Omental fat pad (tissue), 4 donors: ENCODE data around the gene PSMD8. TPM values are rescaled to one million over a fixed set of nuclear protein-coding genes. Genes with fewer than 3 reads are reported as not detected.
"Not testable (repeated sequence)": the region's sequence is repeated elsewhere in the genome, so short reads cannot be mapped to it uniquely, and the experiment has no call there.

Experiments
- ATAC-seq: fragments of 150-250 bp; one replicate; pipeline ENCODE4 v1.9.1; 2016; ENCODE audit warnings: mild to moderate bottlenecking, moderate library complexity; ENCODE audit not compliant: low FRiP score
- DNase-seq: peaks from one replicate; pipeline ENCODE4 v3.0.0-alpha.2; 2019; ENCODE audit warnings: low spot score
- CTCF ChIP-seq, 3 donors: fragments of 450-650 bp; IDR thresholded peaks; one replicate each; pipeline ENCODE4 v1.5.1; 2016 to 2017; ENCODE audit warnings: antibody characterized with exemption in 3 of 3, mild to moderate bottlenecking in 3 of 3, moderate library complexity in 2 of 3
- total RNA-seq, 4 donors: library from RNA; depleted of rRNA; stranded (reverse); fragments of >200 nt; gene quantifications; one replicate each; pipeline ENCODE4 v1.1.0, GENCODE V29; 2016

Gene PSMD8
- total RNA-seq, 4 donors from 2014 or later: 177 to 505 (median 425) TPM

DNA sequence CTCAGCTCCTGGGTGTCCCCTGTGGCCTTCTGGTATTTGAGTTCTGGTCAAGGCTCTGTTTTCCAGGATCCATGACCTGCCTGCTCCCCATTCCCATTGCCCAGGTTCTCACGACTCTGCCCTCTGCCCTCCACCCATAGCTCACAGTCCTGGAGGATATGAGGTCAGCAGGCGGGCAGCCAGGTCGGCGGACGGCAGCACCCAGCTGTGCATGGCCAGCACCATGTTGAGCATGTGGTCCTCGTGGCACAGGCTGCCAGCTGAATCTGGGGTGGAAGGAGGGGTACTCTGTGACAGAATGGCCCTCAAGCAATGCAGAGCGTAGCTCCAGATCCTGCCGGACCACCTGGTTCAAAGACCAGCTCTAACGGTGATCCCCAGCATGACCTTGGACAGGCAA is 46.6 kb downstream of the PSMD8 start:
- TF ChIP-seq CTCF (IDR thresholded peaks at IDR 0.05): no peak
- DNase-seq: no peak
- ATAC-seq: no peak

DNA sequence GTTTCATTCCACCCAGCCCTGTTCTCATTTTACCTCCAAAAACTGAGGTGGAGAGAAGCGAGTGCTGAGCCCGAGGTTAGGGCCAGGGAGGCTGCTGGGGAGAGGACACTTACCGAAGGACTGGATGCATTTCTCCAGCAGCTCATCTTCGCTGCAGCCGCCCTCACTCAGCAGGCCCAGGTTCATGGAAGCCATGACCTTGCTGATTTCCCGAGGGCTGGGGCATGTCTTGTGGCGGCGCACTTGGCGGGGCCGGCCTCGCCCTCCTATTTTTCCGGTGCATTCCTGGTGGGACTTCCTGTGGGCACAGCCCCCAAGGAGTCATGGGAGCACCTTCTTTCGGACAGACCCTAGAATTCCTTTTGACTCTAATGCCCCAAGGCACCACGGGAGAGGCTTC is 47.5 kb downstream of the PSMD8 start:
- ATAC-seq (no peak), DNase-seq (no peak)
- no peak for TF ChIP-seq CTCF (IDR thresholded peaks at IDR 0.05)

GRCh38 chr19:38422438-38422837 is 48.1 kb downstream of the PSMD8 start:
- ATAC-seq: no peak
- DNase-seq: no peak
- TF ChIP-seq CTCF (IDR thresholded peaks at IDR 0.05): no peak

- TF ChIP-seq CTCF (IDR thresholded peaks at IDR 0.05): no peak
- ATAC-seq: no peak
- DNase-seq: no peak
Measured at GRCh38 chr19:38424272-38424671, 49.9 kb downstream of the PSMD8 start.

- ATAC-seq: no peak
- no peak for TF ChIP-seq CTCF (IDR thresholded peaks at IDR 0.05)
- no peak for DNase-seq
Measured at GRCh38 chr19:38425222-38425809, 50.9 kb downstream of the PSMD8 start.

- no peak for TF ChIP-seq CTCF (IDR thresholded peaks at IDR 0.05)
- no peak for DNase-seq
- no peak for ATAC-seq
Measured at GRCh38 chr19:38425810-38426466, 51.6 kb downstream of the PSMD8 start, which contains the start of gene RASGRP4. TSS of gene RASGRP4 (minus strand) at chr19:38426219. CDS start at chr19:38426091, 128 bp downstream.

DNA sequence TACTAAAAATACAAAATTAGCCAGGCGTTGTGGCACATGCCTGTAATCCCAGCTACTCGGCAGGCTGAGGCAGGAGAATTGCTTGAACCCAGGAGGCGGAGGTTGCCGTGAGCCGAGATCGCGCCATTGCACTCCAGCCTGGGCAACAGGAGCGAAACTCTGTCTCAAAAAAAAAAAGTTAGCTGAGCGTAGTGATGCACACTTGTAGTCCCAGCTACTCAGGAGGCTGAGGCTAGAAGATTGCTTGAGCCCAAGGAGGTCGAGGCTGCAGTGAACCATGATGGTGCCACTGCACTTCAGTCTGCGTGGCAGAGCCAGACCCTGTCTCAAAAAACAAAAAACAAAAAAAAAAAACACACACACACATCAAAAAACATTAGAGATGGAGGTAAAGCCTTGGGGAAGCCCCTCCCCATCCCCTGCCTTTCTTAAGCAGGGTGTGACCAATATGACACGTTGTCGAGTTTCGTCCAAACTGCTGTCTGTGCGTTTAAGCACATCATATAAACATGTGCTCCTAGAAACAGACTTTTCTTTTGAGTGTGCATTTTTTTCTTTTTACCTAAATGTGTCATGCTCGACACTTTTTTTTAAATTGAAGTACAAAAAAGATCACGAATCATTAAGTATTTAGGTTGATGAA is 52.8 kb downstream of the PSMD8 start:
- not testable (repeated sequence) for ATAC-seq

More for the DNA sequence above, 52.8 kb downstream of the PSMD8 start:
- DNase-seq: not testable (repeated sequence)
